GM12892 (cell line): Measurements from ENCODE around the gene FNDC11.

ENCODE experiments used
- POLR2A ChIP-seq: IDR thresholded peaks from 2 replicates; pipeline ENCODE4 v1.6.1; 2011; ENCODE audit warnings: low read depth, low read length, control low read depth
- POLR2AphosphoS5 ChIP-seq: IDR thresholded peaks from 2 replicates; pipeline ENCODE4 v1.6.1; 2011; ENCODE audit warnings: low read depth, low read length, control low read depth

DNA sequence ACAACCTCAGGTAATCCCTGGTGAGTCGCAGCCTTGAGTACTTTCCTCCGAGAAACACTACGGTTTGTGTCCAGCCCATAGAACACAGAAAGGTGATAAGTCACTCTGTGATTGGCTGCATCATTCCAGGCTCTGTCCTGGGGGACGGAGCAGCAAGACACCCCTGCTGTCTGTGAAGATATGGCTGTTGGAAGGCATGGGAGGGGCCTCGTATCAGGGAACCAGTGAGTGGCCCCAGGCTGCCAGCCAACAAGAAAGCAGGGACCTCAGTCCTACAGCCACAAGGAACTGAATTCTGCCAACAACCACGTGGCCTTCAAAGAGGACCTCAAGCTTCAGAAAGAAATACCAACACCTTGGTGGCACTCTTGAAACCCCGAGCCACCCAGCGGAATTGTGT is 48.7 kb upstream of the FNDC11 start:
- TF ChIP-seq POLR2AphosphoS5 (no peak), POLR2A (no peak)
